HCT116 (cell line): ENCODE data around the gene TYR. TPM values are rescaled to one million over a fixed set of nuclear protein-coding genes. Genes with fewer than 3 reads are reported as not detected.
"Not testable (repeated sequence)": the region's sequence is repeated elsewhere in the genome, so short reads cannot be mapped to it uniquely, and the experiment has no call there.

ENCODE experiments used
- ATAC-seq: fragments of 200-7000 bp; cut with Tn5 transposase; 2 replicates; pipeline ENCODE4 v1.9.1; 2020; ENCODE audit warnings: mild to moderate bottlenecking, moderate library complexity
- BruUV-seq: library from RNA; stranded (reverse); fragments of 400-500 nt; replicated peaks from 2 replicates; lab custom pipeline; 2021; lab: Mats Ljungman, UMichigan
- CTCF ChIA-PET: fragments of 300-600 bp; sonication (Branson Sonifier 250); formaldehyde crosslinking; loops from one replicate; lab custom pipeline; 2021; ENCODE audit warnings: antibody characterized with exemption; lab: Charles Lee
- POLR2A ChIA-PET: fragments of 300-600, 350-600 bp; sonication (Branson Sonifier 250); formaldehyde crosslinking; loops from one replicate; lab custom pipeline; 2021; ENCODE audit warnings: antibody characterized with exemption; lab: Charles Lee
- RAD21 ChIA-PET, 2 experiments: fragments of 300-600 bp; sonication (Branson Sonifier 250); formaldehyde crosslinking; loops; one replicate each; lab custom pipeline; 2023; ENCODE audit warnings: low total read pairs in 2 of 2; ENCODE audit not compliant: uncharacterized antibody in 2 of 2, unreplicated experiment in 2 of 2, low non-redundant PET in 1 of 2; lab: Charles Lee
- DNase-seq: peaks from one replicate; pipeline ENCODE4 v3.0.0-alpha.2; 2010; ENCODE audit warnings: low read depth, low spot score
- H2AFZ ChIP-seq: fragments of 200-600 bp; shearing (Covaris generic), sonication (generic); 2 replicates; pipeline ENCODE4 v1.6.1; 2017; ENCODE audit warnings: low read depth, mixed run types, mixed read lengths, antibody characterized with exemption, low read length; ENCODE audit not compliant: poor library complexity, severe bottlenecking
- H3K27ac ChIP-seq: 2 replicates; pipeline ENCODE4 v1.5.1; 2012; ENCODE audit warnings: low read depth, low read length
- H3K27me3 ChIP-seq: fragments of 200-600 bp; sonication (generic); 2 replicates; pipeline ENCODE4 v1.6.1; 2016; ENCODE audit warnings: mixed run types, low read length, mixed read lengths; ENCODE audit not compliant: insufficient read depth
- H3K36me3 ChIP-seq, 2 experiments: fragments of 200-500 bp in 1 of 2; fragments of 200-600 bp in 1 of 2; sonication (Bioruptor generic) in 1 of 2; sonication (generic) in 1 of 2; 2 replicates each; pipeline versions ENCODE4 v1.5.1 to v1.6.1; 2014 to 2016; ENCODE audit warnings: low read length in 2 of 2, inconsistent platforms in 1 of 2, mixed read lengths in 1 of 2, mixed run types in 1 of 2; ENCODE audit not compliant: insufficient read depth in 2 of 2, control insufficient read depth in 1 of 2
- H3K4me1 ChIP-seq, 2 experiments: fragments of 200-600 bp in 1 of 2; sonication (generic) in 1 of 2; 2 replicates each; pipeline versions ENCODE4 v1.5.1 to v1.6.1; 2012 to 2017; ENCODE audit warnings: low read length in 2 of 2, inconsistent platforms in 1 of 2, mild to moderate bottlenecking in 1 of 2, mixed read lengths in 1 of 2, mixed run types in 1 of 2, moderate library complexity in 1 of 2; ENCODE audit not compliant: insufficient read depth in 2 of 2, control insufficient read depth in 1 of 2
- H3K4me2 ChIP-seq: fragments of 200-600 bp; sonication (generic); 2 replicates; pipeline ENCODE4 v1.6.1; 2017; ENCODE audit warnings: mixed run types, low read length, mixed read lengths
- H3K4me3 ChIP-seq, 2 experiments: fragments of 200-600 bp in 1 of 2; sonication (generic) in 1 of 2; replicated peaks in 1 of 2; 2 replicates each; pipeline ENCODE4 v1.5.1; 2011 to 2016; ENCODE audit warnings: low read length in 2 of 2, control low read depth in 1 of 2, low read depth in 1 of 2, mild to moderate bottlenecking in 1 of 2, mixed read lengths in 1 of 2, mixed run types in 1 of 2
- H3K79me2 ChIP-seq: fragments of 200-600 bp; sonication (generic); 2 replicates; pipeline ENCODE4 v1.6.1; 2017; ENCODE audit warnings: mild to moderate bottlenecking, mixed run types, low read length, moderate library complexity, mixed read lengths; ENCODE audit not compliant: insufficient read depth
- H3K9ac ChIP-seq: fragments of 200-600 bp; sonication (generic); 2 replicates; pipeline ENCODE4 v1.6.1; 2016; ENCODE audit warnings: low read length, mixed read lengths
- H3K9me2 ChIP-seq: fragments of 200-600 bp; sonication (generic), shearing (Covaris generic); 2 replicates; pipeline ENCODE4 v1.6.1; 2017; ENCODE audit warnings: mixed run types, mild to moderate bottlenecking, moderate library complexity; ENCODE audit not compliant: insufficient read depth
- H3K9me3 ChIP-seq, 2 experiments: fragments of 200-500 bp in 1 of 2; fragments of 200-600 bp in 1 of 2; sonication (Bioruptor generic) in 1 of 2; sonication (generic) in 1 of 2; 2 replicates each; pipeline ENCODE4 v1.6.1; 2014 to 2017; ENCODE audit warnings: low read length in 2 of 2, mixed read lengths in 2 of 2, inconsistent platforms in 1 of 2, low read depth in 1 of 2, mild to moderate bottlenecking in 1 of 2, mixed run types in 1 of 2, moderate library complexity in 1 of 2; ENCODE audit not compliant: control insufficient read depth in 1 of 2, insufficient read depth in 1 of 2
- H4K20me1 ChIP-seq: fragments of 200-600 bp; sonication (generic), shearing (Covaris generic); 2 replicates; pipeline ENCODE4 v1.6.1; 2017; ENCODE audit warnings: mixed run types, mild to moderate bottlenecking, moderate library complexity; ENCODE audit not compliant: insufficient read depth
- CEBPB ChIP-seq: IDR thresholded peaks from 2 replicates; pipeline ENCODE4 v1.6.1; 2012; ENCODE audit warnings: low read depth
- EZH2phosphoT487 ChIP-seq: fragments of 200-600 bp; IDR thresholded peaks from 2 replicates; pipeline ENCODE4 v1.6.1; 2018; ENCODE audit warnings: antibody characterized with exemption, borderline replicate concordance
- SIN3A ChIP-seq: IDR thresholded peaks from 2 replicates; pipeline ENCODE4 v1.6.1; 2012; ENCODE audit warnings: low read depth
- SP1 ChIP-seq: IDR thresholded peaks from 2 replicates; pipeline ENCODE4 v1.6.1; 2012; ENCODE audit warnings: low read depth
- ZFX ChIP-seq: fragments of 450-650 bp; IDR thresholded peaks from 2 replicates; pipeline ENCODE4 v1.6.1; 2017
- ZNF274 ChIP-seq: fragments of 200-500 bp; sonication (Bioruptor generic); IDR thresholded peaks from 2 replicates; pipeline ENCODE4 v1.6.1; 2014; ENCODE audit warnings: mild to moderate bottlenecking, low read depth, low read length, inconsistent platforms
- intact Hi-C: fragments of 100-400 bp; cut with micrococcal nuclease; formaldehyde crosslinking; loops from 2 replicates; pipeline ENCODE4 v1.10.0; 2022
- total RNA-seq: library from RNA; stranded (reverse); gene quantifications from one replicate; pipeline ENCODE4 v1.2.1, GENCODE V29; 2021; ENCODE audit not compliant: unreplicated experiment
- TF ChIP-seq, protein P1 (sequence below): IDR thresholded peaks from 2 replicates; pipeline ENCODE4 v1.6.1; 2011; ENCODE audit warnings: mild to moderate bottlenecking, low read length, moderate library complexity; ENCODE audit not compliant: insufficient replicate concordance; ENCODE audit errors: extremely low read depth

TYR gene
- total RNA-seq, 1 experiment from 2014 or later: not detected

DNA sequence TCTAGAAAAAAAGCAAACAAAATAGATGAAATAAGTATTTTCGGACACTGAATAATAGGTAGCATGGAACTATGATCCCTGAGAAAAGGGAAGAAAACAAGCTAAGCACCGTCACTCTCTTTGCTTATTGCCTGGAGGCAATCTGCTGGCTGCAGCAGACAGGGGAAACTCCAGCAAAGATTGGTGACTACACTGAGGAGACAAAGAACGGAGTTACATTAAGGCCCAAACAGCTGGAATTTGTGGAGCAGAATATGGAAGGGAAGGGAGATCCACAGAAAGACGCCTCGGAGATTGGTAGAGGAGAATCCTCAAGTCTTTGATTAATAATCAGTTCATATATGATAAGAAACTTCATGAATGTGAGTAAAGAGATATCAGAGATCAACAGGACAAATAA, 150.2 kb downstream of the TYR start:
- no peak for ATAC-seq
- TF ChIP-seq SP1: no peak
- TF ChIP-seq, protein P1, sequence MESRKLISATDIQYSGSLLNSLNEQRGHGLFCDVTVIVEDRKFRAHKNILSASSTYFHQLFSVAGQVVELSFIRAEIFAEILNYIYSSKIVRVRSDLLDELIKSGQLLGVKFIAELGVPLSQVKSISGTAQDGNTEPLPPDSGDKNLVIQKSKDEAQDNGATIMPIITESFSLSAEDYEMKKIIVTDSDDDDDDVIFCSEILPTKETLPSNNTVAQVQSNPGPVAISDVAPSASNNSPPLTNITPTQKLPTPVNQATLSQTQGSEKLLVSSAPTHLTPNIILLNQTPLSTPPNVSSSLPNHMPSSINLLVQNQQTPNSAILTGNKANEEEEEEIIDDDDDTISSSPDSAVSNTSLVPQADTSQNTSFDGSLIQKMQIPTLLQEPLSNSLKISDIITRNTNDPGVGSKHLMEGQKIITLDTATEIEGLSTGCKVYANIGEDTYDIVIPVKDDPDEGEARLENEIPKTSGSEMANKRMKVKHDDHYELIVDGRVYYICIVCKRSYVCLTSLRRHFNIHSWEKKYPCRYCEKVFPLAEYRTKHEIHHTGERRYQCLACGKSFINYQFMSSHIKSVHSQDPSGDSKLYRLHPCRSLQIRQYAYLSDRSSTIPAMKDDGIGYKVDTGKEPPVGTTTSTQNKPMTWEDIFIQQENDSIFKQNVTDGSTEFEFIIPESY: no peak
- TF ChIP-seq CEBPB: no peak
- no peak for TF ChIP-seq ZFX
- TF ChIP-seq SIN3A: no peak
- TF ChIP-seq EZH2phosphoT487: no peak
- TF ChIP-seq ZNF274: no peak
- TF ChIP-seq, all 23 proteins: peak for 0
- H2AFZ ChIP-seq: no peak overlapping the region
- no peaks in the 10 kb centered on the region for H3K36me3 ChIP-seq
- H3K27ac ChIP-seq: no peak overlapping the region
- H3K4me3 ChIP-seq: no peak overlapping the region
- H3K9me3 ChIP-seq: no peaks in the 10 kb centered on the region
- H3K79me2 ChIP-seq: no peaks in the 10 kb centered on the region
- no peak overlapping the region for H3K9ac ChIP-seq
- BruUV-seq: no TSS peak
- H3K4me1 ChIP-seq: no peaks in the 10 kb centered on the region
- CTCF ChIA-PET: no interaction called here
- H3K27me3 ChIP-seq: no peaks in the 10 kb centered on the region
- no peaks in the 10 kb centered on the region; the same call in 1 of the 2 replicates for H4K20me1 ChIP-seq
- no peaks in the 10 kb centered on the region for H3K9me2 ChIP-seq
- intact Hi-C loops: no loop called here
- POLR2A ChIA-PET: no interaction called here
- RAD21 ChIA-PET: no interaction called here
- no peak overlapping the region for H3K4me2 ChIP-seq
- no peak for DNase-seq

DNA sequence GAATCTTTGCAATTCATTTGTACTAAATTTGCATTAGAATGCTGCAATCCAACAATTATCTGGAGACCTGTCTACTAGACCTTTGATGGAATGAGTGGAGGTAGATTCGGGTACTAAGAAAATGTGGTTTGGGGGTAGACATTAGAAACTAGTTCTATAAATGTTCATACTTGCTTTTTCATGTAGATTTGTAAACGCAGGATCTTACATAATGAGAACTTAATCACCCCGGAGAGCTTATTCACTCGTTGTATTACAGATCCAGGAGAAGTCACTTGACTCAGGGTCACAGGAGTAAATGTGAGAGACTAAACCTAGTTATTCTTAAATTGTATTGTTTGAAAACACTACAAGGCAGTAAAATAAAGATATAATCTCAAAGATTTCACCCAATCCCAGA, 154.3 kb downstream of the TYR start:
- H3K4me1 ChIP-seq, H3K9me2 ChIP-seq, H3K9ac ChIP-seq, CTCF ChIA-PET, H3K4me2 ChIP-seq, H3K4me3 ChIP-seq, H3K27ac ChIP-seq, H2AFZ ChIP-seq, H3K36me3 ChIP-seq, H4K20me1 ChIP-seq, H3K9me3 ChIP-seq, BruUV-seq, ATAC-seq, H3K79me2 ChIP-seq, POLR2A ChIA-PET, RAD21 ChIA-PET, H3K27me3 ChIP-seq, DNase-seq: not testable (repeated sequence)
- intact Hi-C loops: loop anchor here (10.0 kb wide), 1 partner anchor 283 kb away; no protein-coding TSS in a partner anchor
